ENCODE measurements around the gene FRZB. TPM values are rescaled to one million over a fixed set of nuclear protein-coding genes. Genes with fewer than 3 reads are reported as not detected.
"Not testable (repeated sequence)": the region's sequence is repeated elsewhere in the genome, so short reads cannot be mapped to it uniquely, and the experiment has no call there.

Gene FRZB
- total RNA-seq = 19.8 TPM

- DNase-seq = no peak
These were observed at the start of gene FRZB for GRCh38 chr2:182866461-182867406. TSS of gene FRZB (minus strand) at chr2:182866637. CDS start at chr2:182866552, 85 bp downstream.

- no peak for DNase-seq
These were observed 49.2 kb upstream of the FRZB start for GRCh38 chr2:182915369-182916326.

- no peak for DNase-seq
These were observed 48.4 kb upstream of the FRZB start for GRCh38 chr2:182914852-182915251.

- DNase-seq = no peak
These were observed 46.6 kb upstream of the FRZB start for GRCh38 chr2:182913064-182913463.

GRCh38 chr2:182912518-182912915 is 46.1 kb upstream of the FRZB start:
- DNase-seq = no peak

GRCh38 chr2:182911813-182912517 is 45.5 kb upstream of the FRZB start:
- DNase-seq = no peak

- DNase-seq = no peak
These were observed 44.5 kb upstream of the FRZB start for GRCh38 chr2:182910965-182911364.

- DNase-seq = no peak
These were observed 40.8 kb upstream of the FRZB start for GRCh38 chr2:182907081-182907830.

GRCh38 chr2:182906454-182906853 is 40.0 kb upstream of the FRZB start:
- DNase-seq = no peak

GRCh38 chr2:182904844-182905243 is 38.4 kb upstream of the FRZB start:
- no peak for DNase-seq

GRCh38 chr2:182903566-182903965 is 37.1 kb upstream of the FRZB start:
- DNase-seq = no peak

GRCh38 chr2:182901748-182902147 is 35.3 kb upstream of the FRZB start:
- no peak for DNase-seq

- DNase-seq = no peak
These were observed 32.3 kb upstream of the FRZB start for GRCh38 chr2:182898718-182899117.

GRCh38 chr2:182897137-182897536 is 30.7 kb upstream of the FRZB start:
- no peak for DNase-seq

- no peak for DNase-seq
These were observed 29.4 kb upstream of the FRZB start for GRCh38 chr2:182895798-182896197.

- DNase-seq = no peak
These were observed 28.7 kb upstream of the FRZB start for GRCh38 chr2:182895169-182895568.

GRCh38 chr2:182894174-182894573 is 27.7 kb upstream of the FRZB start:
- no peak for DNase-seq

GRCh38 chr2:182893666-182894065 is 27.2 kb upstream of the FRZB start:
- DNase-seq = no peak

- not testable (repeated sequence) for DNase-seq
These were observed 26.6 kb upstream of the FRZB start for GRCh38 chr2:182893035-182893434.

GRCh38 chr2:182891611-182892010 is 25.2 kb upstream of the FRZB start:
- no peak for DNase-seq

GRCh38 chr2:182890773-182891378 is 24.4 kb upstream of the FRZB start:
- DNase-seq = no peak

Measured in occipital lobe (tissue), 2 donors.